Neural cell (in vitro differentiated cells): Measurements from ENCODE around the gene MPHOSPH9.

Experiments used
- CTCF ChIP-seq: fragments of 450-650 bp; IDR thresholded peaks from 2 replicates; pipeline ENCODE4 v1.5.1; 2014; ENCODE audit warnings: antibody characterized with exemption, mild to moderate bottlenecking, moderate library complexity; ENCODE audit not compliant: poor library complexity, severe bottlenecking
- MXI1 ChIP-seq: fragments of 450-650 bp; conservative IDR thresholded peaks from 2 replicates; pipeline ENCODE4 v1.6.1; 2014; ENCODE audit warnings: antibody characterized with exemption, mild to moderate bottlenecking; ENCODE audit not compliant: poor library complexity, severe bottlenecking
- RAD21 ChIP-seq: fragments of 450-650 bp; conservative IDR thresholded peaks from 2 replicates; pipeline ENCODE4 v1.6.1; 2014; ENCODE audit warnings: antibody characterized with exemption, mild to moderate bottlenecking, moderate library complexity
- REST ChIP-seq: IDR thresholded peaks from 2 replicates; pipeline ENCODE4 v1.6.1; 2012; ENCODE audit warnings: borderline replicate concordance
- SMC3 ChIP-seq: fragments of 450-650 bp; conservative IDR thresholded peaks from 2 replicates; pipeline ENCODE4 v1.6.1; 2014; ENCODE audit warnings: antibody characterized with exemption, mild to moderate bottlenecking, moderate library complexity; ENCODE audit not compliant: poor library complexity

GRCh38 chr12:123278101-123278627 lies 45.2 kb upstream of the MPHOSPH9 start:
- no peak for TF ChIP-seq SMC3
- no peak for TF ChIP-seq CTCF
- TF ChIP-seq REST, result no peak
- no peak for TF ChIP-seq MXI1
- TF ChIP-seq RAD21, result no peak
